HepG2 (cell line): Measurements from ENCODE around the gene PFKP. TPM values are rescaled to one million over a fixed set of nuclear protein-coding genes. Genes with fewer than 3 reads are reported as not detected.

Experiments
- CAMTA2 ChIP-seq: sonication (generic); formaldehyde crosslinking; IDR thresholded peaks from 2 replicates; pipeline ENCODE4 v1.4.0; 2020; ENCODE audit warnings: mild to moderate bottlenecking, missing genetic modification reagents, borderline replicate concordance
- DZIP1 ChIP-seq: sonication (generic); formaldehyde crosslinking; IDR thresholded peaks from 2 replicates; pipeline ENCODE4 v1.5.0; 2020; ENCODE audit warnings: mild to moderate bottlenecking, missing genetic modification reagents
- FOXJ3 ChIP-seq: sonication (generic); formaldehyde crosslinking; IDR thresholded peaks from 2 replicates; pipeline ENCODE4 v1.4.0; 2020; ENCODE audit warnings: missing genetic modification reagents, mild to moderate bottlenecking, borderline replicate concordance
- GPBP1L1 ChIP-seq: sonication (generic); formaldehyde crosslinking; IDR thresholded peaks from 2 replicates; pipeline ENCODE4 v1.5.0; 2020; ENCODE audit warnings: mild to moderate bottlenecking, missing genetic modification reagents
- MED1 ChIP-seq: sonication (generic); formaldehyde crosslinking; IDR thresholded peaks from 2 replicates; pipeline ENCODE4 v1.4.0; 2020; ENCODE audit warnings: missing genetic modification reagents
- MIER2 ChIP-seq: IDR thresholded peaks from 2 replicates; pipeline ENCODE4 v1.6.1; 2016; ENCODE audit warnings: missing biosample characterization, missing genetic modification reagents
- MLXIP ChIP-seq: sonication (generic); formaldehyde crosslinking; IDR thresholded peaks from 2 replicates; pipeline ENCODE4 v1.9.0; 2021; ENCODE audit warnings: missing genetic modification reagents, borderline replicate concordance
- MYPOP ChIP-seq: sonication (generic); formaldehyde crosslinking; IDR thresholded peaks from 2 replicates; pipeline ENCODE4 v1.8.1; 2023; ENCODE audit warnings: mild to moderate bottlenecking, moderate library complexity, missing genetic modification reagents
- NR2F1 ChIP-seq, 2 experiments: fragments of 450-650 bp in 1 of 2; formaldehyde crosslinking in 1 of 2; IDR thresholded peaks; 2 replicates each; pipeline versions ENCODE4 v1.5.0 to v1.6.1; 2016 to 2020; ENCODE audit warnings: mild to moderate bottlenecking in 1 of 2, missing compliant biosample characterization in 1 of 2, missing genetic modification reagents in 1 of 2, moderate library complexity in 1 of 2
- POLR2A ChIP-seq, 2 experiments: IDR thresholded peaks; 2 replicates each; pipeline ENCODE4 v1.6.1; 2011; ENCODE audit warnings: low read depth in 2 of 2, low read length in 2 of 2, mild to moderate bottlenecking in 1 of 2, moderate library complexity in 1 of 2; ENCODE audit not compliant: insufficient read depth in 1 of 2
- RFX5 ChIP-seq: IDR thresholded peaks from 2 replicates; pipeline ENCODE4 v1.6.1; 2011; ENCODE audit warnings: low read depth, low read length, improper control_type of control experiment
- RXRB ChIP-seq: IDR thresholded peaks from 2 replicates; pipeline ENCODE4 v1.6.1; 2016; ENCODE audit warnings: borderline replicate concordance, missing genetic modification reagents, missing compliant biosample characterization
- SMARCE1 ChIP-seq: fragments of 450-650 bp; IDR thresholded peaks from 2 replicates; pipeline ENCODE4 v1.6.1; 2017; ENCODE audit warnings: borderline replicate concordance
- TOPORS ChIP-seq: sonication (generic); formaldehyde crosslinking; IDR thresholded peaks from 2 replicates; pipeline ENCODE4 v1.8.0; 2023; ENCODE audit warnings: mild to moderate bottlenecking, missing genetic modification reagents
- USF2 ChIP-seq, 2 experiments: sonication (generic) in 1 of 2; formaldehyde crosslinking in 1 of 2; IDR thresholded peaks; 2 replicates each; pipeline versions ENCODE4 v1.5.1 to v1.6.1; 2011 to 2020; ENCODE audit warnings: borderline replicate concordance in 1 of 2, low read depth in 1 of 2, low read length in 1 of 2, mild to moderate bottlenecking in 1 of 2, missing genetic modification reagents in 1 of 2, moderate library complexity in 1 of 2
- ZBTB34 ChIP-seq: sonication (generic); formaldehyde crosslinking; IDR thresholded peaks from 2 replicates; pipeline ENCODE4 v1.8.0; 2022; ENCODE audit warnings: mild to moderate bottlenecking, missing genetic modification reagents
- ZNF263 ChIP-seq: sonication (generic); formaldehyde crosslinking; IDR thresholded peaks from 2 replicates; pipeline ENCODE4 v1.4.0; 2020; ENCODE audit warnings: missing genetic modification reagents
- ZNF446 ChIP-seq: sonication (generic); formaldehyde crosslinking; IDR thresholded peaks from 2 replicates; pipeline ENCODE4 v1.5.0; 2020; ENCODE audit warnings: mild to moderate bottlenecking, missing genetic modification reagents
- polyA plus RNA-seq, 8 experiments: library from polyadenylated mRNA; depleted of rRNA in 3 of 8; stranded (reverse) in 7 of 8; unstranded in 1 of 8; fragments of >200 nt; fragmentation: Illumina TruSeq in 4 of 8; extraction: Trizol in 4 of 8; gene quantifications; 2 replicates each; pipeline versions ENCODE4 v1.2.1 to v1.2.3, GENCODE V29; 2011 to 2016; ENCODE audit warnings: low read depth in 4 of 8, missing spikeins in 1 of 8, mixed read lengths in 1 of 8; ENCODE audit not compliant: insufficient read depth in 1 of 8
- total RNA-seq, 5 experiments: library from RNA; depleted of rRNA; stranded (reverse); fragments of >200 nt; fragmentation: Illumina TruSeq; extraction: Trizol; gene quantifications; 2 replicates each; pipeline ENCODE4 v1.2.3, GENCODE V29; 2016; ENCODE audit warnings: low read depth in 1 of 5

PFKP gene
- total and polyA plus RNA-seq, 2 of the 13 experiments (the other 11 are each of a cell fraction or from before 2014, with no cell fraction given) = 0.80 to 2.4 TPM

GRCh38 chr10:3074145-3074665 lies 6.9 kb downstream of the PFKP start (continued):
- TF ChIP-seq SMARCE1 (no peak), NR2F1 (CRISPR knock-in tag; IDR thresholded peaks at IDR 0.05) (0 out of 4 replicates have a peak, but pooled peaks have one; percentile 12 to 29), RXRB (CRISPR knock-in tag) (0 out of 2 replicates have a peak, but pooled peaks have one; percentile 19), FOXJ3 (no peak), ZNF446 (CRISPR knock-in tag) (no peak), MED1 (CRISPR knock-in tag) (no peak), POLR2A (IDR thresholded peaks at IDR 0.05; ENCODE audit: insufficient read depth in 1 of 2, low read depth in 2 of 2, low read length in 2 of 2) (no peak), RFX5 (no peak), MLXIP (CRISPR knock-in tag) (no peak), ZNF263 (CRISPR knock-in tag) (peak; percentile 91), DZIP1 (CRISPR knock-in tag) (no peak), TOPORS (CRISPR knock-in tag) (no peak), GPBP1L1 (CRISPR knock-in tag) (no peak), MIER2 (CRISPR knock-in tag) (no peak), CAMTA2 (CRISPR knock-in tag) (no peak), ZBTB34 (CRISPR knock-in tag) (no peak), USF2 (IDR thresholded peaks at IDR 0.05; ENCODE audit: low read depth, low read length) (no peak), USF2 (CRISPR knock-in tag; IDR thresholded peaks at IDR 0.05; ENCODE audit: borderline replicate concordance) (no peak), MYPOP (no peak)
